Midbrain (tissue), 1 donor: ENCODE results near the gene SPIRE1.
"Not testable (repeated sequence)": the region's sequence is repeated elsewhere in the genome, so short reads cannot be mapped to it uniquely, and the experiment has no call there.

Experiments used
- DNase-seq: peaks from one replicate; lab custom pipeline; 2025; lab: John Stamatoyannopoulos, UW

The SPIRE1 gene

DNA sequence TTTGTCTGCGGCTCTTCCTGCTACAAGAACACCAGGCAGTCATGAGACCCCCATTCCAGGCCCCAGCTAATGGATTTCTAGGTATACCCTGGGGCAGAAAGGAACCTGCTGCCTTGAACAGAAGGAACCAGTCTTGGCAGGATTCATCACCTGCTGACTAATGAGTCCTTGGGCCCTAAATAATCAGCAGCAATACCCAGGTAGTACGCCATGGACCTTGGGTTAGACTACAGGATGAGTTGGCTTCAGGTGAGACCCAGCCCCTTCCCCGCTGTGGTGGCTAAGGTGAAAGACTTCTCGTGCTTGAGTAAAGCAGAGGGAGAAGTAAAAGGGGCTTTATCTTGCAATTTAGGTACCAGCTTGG, 105.0 kb downstream of the SPIRE1 start:
- DNase-seq = no peak

DNA sequence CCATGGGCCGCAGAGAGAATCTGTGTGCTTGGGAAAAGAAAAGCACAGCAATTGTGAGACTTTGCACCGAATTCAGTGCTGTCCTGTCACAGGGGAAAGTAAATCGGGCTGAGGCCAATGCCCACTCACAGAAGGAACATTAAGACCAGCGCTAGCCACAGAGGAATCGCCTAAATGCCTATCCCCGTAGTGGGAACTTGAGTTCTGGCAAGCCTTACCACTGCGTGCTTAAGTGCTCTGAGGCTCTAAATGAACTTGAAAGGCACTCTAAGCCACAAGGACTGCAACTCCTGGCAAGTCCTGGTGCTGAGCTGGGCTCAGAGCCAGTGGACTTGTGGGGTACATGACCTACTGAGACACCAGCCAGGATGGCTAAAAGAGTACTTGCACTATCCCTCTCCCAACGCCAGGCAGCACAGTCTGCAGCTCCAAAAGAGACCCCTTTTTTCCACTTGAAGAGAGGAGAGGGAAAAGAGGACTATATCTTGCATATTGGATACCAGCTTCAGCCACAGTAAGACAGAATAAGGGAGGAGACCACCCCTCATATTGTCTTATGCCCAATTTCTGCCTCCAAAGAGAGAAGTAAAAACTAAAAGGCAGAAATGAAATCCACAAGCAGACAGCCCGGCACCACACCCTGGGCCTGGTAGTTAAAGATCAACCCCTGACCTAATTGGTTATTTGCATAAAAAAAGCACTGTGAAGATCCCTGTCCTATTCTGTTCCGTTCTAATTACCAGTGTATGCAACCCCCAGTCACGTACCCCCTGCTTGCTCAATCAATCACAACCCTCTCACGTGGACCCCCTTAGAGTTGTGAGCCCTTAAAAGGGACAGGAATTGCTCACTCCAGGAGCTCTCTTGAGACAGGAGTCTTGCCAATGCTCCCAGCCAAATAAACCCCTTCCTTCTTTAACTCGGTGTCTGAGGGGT, 105.7 kb downstream of the SPIRE1 start:
- DNase-seq = peak; percentile 62

DNA sequence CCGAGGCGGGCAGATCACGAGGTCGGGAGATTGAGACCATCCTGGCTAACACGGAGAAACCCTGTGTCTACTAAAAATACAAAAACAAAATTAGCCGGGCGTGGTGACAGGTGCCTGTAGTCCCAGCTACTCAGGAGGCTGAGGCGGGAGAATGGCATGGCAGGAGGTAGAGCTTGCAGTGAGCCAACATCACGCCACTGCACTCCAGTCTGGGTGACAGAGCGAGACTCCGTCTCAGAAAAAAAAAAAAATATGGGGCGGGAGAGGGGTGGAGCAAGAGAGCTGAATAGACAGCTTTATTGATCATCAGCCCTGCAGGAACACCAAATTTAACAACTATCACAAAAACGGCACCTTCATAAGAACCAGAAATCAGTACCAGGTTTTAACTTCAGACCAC, 106.4 kb downstream of the SPIRE1 start:
- not testable (repeated sequence) for DNase-seq

DNA sequence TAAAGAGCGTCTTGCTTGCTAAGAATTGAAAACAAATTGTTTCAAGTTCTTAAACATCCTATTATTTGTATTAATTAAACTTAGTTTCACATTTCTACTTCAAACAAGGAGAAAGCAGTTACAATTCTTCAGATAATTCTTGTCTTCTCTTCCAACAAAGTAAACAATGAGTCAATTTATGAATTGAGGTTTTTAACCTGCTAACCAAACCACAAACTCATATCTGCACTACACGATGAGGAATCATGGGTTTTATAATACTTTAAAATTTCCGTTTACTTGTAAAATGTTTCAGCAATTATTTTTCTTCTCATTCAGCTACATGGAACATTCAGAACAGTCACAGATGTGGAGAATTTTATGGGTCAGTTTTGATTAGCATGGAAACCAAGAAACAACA, 114.2 kb downstream of the SPIRE1 start:
- no peak for DNase-seq

DNA sequence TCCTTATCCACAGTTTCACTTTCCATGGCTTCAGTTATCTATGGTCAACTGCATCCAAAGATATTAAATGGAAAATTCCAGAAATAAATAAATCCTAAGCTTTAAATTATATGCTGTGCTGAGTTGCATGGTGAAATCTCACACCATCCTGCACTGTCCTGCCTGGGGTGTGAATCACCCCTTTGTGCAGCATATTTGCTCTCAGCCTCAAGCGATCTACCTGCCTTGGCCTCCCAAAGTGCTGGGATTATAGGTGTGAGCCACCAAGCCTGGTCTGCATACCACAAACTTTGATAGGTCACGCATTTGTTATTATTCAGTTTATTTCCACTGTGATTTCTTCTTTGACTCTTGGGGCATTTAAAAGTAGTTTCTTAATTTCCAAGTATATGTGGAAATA, 117.2 kb downstream of the SPIRE1 start:
- no peak for DNase-seq

DNA sequence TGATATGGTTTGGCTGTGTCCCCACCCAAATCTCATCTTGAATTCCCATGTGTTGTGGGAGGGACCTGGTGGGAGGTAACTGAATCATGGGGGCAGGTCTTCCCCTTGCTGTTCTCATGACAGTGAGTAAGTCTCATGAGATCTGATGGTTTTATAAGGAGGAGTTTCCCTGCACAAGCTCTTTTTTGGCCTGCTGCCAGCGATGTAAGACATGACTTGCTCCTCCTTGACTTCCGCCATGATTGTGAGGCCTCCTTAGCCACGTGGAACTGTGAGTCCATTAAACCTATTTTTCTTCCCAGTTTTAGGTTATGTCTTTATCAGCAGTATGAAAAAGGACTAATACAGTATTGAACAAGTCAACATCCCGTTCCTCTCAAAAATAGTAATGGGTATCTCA, 118.7 kb downstream of the SPIRE1 start:
- DNase-seq = not testable (repeated sequence)

DNA sequence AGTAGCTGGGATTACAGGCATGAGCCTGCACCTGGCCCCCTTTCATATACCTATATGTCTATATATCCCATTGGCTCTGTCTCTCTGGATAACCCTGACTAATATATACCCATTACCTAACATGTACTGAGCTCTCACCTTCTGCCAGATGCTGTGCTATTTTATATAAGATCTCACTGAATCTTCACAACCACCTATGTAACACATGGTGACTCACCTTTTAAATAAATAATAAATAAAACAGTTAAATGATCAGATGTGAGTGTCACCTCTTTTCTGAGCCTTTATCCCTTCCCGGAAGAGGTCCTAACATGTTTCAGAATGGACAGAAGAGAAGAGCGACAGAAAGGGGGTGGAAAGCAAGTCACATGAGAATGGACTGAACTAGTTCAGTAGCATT, 123.1 kb downstream of the SPIRE1 start:
- DNase-seq = no peak

DNA sequence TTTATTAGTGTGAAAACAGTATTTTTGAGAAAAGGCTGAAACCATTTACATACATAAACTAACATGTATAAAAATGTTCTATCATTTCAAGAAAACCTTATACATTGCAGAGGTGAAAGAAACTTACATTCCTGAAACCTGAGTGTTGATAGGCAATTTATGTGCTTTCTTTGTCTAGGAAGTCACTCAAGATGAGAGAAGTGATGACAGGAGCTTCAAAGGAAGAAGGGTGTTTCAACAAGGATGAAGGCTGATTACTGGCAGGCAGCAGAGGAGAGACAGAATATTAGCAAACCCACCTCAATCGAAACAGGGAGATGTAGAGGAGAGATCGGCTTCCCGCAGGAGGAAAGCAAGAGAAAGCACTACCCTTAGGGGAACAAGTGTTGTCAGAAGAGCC, 125.2 kb downstream of the SPIRE1 start:
- no peak for DNase-seq

DNA sequence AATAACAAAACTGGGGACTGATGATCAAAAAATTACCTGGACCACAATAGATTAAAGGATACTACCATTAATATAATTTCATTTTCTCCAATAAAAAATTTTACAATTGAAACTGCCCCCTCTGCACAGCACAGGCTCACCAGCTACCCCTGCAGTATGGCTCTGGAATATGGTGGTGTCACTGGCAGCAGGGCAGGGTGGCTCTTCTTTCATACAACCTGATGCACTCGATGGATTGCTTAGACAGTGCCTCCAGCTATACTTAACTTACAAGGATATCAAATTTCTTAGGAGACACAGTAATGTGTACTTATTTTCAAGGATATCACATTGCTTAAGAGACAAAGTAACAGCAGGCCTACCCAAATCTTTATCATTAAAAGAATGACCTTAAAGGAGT, 126.2 kb downstream of the SPIRE1 start:
- DNase-seq = no peak

DNA sequence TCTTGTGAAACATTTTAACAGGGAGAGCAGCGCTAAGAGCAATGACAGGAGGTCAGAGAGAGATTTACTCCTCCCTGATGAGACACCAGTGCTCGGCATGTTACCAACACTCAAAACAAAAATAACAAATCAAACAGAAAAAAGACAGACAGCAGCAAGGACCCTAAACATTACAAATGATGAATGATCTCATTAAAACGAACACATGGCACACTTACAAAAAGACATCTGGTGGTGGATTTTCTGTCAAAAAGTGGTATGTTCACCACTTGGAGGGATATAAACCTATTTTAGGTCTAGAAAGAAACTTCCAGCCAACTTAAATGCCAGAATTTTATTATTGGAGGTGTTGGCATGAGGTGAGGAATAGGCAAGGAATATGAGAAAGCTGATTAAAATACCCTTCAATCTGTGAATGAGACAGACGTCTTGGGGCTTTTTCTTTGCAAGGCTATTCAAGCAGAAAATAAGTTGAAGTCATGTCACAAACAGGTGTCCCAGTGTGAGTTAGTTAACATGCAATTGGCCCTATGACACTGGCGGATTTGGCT, 137.4 kb downstream of the SPIRE1 start:
- DNase-seq = no peak

DNA sequence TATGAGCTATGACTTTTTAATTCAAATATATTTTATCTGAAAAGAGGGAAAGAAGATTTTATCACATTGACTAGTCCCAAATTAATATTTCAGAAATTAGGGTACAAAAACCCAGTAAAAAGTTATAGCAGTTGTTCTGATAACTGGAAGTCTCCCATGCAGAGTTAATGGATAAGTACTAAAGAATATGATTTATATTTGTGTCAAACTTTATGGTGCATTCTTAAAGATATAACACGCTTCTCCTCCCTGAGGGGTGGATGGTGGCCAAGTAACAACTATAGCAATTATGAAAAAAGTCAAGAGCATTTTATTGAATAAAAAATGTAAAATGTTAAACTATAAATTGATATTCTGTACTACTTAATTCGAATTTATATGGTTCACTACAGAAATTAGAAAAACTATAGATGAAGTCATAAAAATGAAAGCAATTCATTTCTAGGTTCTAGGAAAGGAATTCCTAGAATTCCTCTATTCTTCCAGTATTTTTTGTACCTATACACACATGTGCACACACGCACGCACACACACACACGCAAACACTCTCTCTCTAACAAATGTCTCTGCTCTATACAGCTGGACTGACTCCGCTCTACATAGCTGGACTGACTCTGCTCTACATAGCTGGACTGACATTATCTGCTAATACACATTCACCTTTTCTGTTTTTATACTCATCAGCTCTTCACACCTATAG, 138.9 kb downstream of the SPIRE1 start:
- DNase-seq = no peak

DNA sequence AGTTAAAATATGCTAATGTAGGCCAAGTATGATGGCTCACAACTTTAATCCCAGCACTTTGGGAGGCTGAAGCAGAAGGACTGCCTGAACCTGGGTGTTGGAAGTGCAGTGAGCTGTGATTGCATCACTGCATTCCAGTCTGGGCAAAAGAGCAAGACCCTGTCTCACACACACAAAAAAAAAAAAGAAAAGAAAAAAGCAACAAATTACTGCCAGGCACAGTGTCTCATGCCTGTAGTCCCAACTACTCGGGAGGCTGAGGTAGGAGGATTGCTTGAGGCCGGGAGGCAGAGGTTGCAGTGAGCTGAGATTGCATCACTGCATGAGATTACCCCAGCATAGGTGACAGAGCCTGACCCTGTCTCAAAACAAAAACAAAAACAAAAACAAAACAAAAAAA, 139.6 kb downstream of the SPIRE1 start:
- DNase-seq = no peak

DNA sequence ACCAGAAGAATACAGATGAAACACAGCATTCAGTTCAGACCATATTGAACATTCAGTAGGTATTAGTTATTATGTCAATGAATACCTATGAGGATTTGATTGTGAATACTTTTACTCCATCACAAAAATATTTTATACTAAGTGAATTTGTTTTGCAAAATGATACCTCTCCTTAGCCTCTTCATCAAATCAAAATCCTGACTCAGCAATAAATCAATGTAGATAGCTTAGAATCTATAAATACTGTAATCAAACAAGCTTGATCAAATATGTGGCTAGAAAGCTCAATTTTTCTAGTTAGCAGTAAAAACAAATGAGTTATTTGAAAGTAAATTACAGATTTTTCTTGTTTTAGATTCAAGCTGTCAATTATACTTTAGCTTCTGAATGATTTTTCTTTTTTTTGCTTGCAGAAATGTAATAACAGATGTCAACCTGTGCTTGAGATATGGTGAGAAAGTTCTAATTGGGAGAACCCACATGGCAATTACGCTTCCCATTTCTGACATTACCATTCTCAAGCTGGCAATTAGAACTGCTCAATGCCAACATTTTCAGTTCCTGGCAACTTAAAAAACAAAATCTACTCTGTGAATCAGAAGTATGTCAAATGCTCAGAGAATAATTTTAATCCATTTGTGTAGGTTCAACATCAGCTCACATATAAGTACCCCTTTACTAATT, 140.6 kb downstream of the SPIRE1 start:
- no peak for DNase-seq

DNA sequence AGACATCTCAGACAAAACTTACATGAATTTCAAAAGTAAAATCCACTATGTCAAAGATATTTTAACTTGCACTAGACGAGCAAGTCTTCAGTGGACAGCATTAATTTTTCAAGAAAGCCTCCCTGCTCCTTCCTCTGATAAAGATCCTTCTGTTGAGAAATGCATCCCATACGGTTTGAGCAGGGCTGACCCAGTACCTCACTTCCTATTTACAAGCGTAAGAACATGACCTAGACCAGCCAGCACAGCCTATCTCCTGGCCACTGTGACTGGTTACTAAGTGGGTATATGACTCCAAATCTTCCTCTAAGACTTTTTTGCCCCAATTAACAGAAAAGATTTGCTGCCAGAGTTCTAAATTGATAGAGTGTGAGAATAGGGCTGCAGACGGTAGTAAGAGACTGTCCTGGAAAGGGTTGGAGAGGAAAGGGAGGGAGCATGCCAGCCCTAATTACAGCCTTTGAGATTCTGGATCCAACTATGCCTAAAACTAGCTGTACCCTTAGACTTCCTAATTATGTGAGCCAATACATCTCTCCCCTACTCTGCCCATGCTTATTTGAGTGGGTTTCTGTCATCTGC, 141.8 kb downstream of the SPIRE1 start:
- DNase-seq = no peak

DNA sequence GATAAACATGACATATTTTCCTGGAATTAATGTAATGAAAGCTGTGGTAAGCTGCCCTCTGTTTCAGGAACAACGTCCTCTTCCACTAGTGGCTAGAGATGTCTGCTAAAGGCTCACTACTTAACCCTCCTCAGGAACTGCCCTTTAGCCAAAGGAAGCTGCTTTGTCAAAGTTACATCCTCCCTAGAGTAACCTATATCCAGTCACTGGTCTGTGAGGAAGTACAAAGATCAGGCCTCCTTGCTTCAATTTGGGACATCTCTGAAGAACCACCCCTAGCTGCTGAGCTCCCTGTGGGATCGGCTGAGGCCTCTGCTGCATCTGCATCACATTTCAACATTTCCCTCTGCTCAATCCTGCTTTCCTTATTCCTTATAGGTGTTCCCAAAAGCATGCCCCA, 142.4 kb downstream of the SPIRE1 start:
- DNase-seq = no peak

DNA sequence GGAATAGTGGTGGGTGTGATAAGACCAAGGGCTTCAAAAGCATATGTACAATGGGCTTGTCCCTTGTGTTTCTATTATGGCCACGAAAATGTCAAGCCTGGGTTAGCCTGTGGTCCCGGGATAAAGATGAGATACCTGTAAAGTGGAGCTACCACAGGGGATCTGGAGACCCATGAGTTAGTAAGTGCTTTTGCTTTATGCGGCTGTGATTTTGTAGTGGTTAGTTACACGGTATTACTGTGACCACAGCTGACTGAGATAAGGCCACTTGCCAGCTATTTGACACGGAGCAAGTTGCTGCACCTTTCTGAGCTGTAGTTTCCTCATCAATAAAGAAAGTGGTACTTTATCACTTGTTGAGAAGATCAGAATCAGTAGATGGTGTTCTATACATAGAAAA, 150.9 kb downstream of the SPIRE1 start:
- no peak for DNase-seq

DNA sequence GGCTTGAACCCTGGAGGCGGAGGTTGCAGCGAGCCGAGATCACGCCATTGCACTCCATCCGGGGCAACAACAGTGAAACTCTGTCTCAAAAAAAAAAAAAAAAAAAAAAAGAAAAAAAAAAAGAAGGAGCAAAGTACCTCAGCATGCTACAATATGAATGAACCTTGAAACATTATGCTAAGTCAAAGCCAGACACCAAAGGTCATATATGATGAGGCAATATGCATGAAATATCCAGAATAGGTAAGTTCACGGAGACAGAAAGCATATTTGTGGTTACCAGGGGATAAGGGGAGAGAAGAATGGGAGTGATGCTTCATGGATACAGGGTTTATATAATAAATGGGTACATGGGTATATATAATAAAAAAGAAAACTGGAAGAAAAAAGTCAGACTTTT, 156.9 kb downstream of the SPIRE1 start:
- DNase-seq = no peak

DNA sequence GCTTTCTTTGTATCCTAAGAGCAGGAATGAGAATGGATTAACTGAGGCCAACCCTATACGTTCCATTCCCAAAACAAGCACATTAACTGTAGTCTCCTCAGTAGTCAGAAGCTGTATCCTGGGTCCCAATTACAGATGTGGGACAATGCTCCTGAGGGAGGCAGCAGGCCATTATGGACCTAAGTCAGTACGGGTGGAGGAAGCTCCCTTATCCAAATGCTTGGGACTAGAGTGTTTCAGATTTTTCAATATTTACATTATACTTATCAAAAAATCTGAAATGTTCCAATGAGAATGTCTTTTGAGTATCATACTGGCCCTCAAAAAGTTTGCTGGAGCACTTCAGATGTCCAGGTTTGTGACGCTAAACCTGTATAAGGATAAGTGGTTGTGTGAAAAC, 160.1 kb downstream of the SPIRE1 start:
- DNase-seq = no peak

DNA sequence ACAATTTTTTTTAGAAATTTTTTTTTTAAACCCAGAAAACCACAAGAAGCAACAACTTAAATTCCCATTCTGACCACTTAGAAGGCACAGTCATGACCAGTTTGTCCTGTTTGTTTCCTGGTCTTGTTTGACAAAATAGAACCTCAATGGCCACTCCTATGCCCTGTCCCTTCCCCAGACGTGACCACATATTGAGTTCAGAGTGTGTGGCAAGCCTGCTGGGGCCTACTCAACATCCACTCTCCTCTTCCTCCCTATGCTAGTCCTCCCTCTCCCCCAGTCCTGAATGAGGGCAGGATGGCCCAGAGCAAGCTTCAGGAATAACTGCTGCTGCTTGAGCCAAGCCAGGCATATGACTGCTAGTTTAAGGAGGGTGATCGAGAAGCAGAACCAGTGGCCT, 160.6 kb downstream of the SPIRE1 start:
- DNase-seq = no peak

DNA sequence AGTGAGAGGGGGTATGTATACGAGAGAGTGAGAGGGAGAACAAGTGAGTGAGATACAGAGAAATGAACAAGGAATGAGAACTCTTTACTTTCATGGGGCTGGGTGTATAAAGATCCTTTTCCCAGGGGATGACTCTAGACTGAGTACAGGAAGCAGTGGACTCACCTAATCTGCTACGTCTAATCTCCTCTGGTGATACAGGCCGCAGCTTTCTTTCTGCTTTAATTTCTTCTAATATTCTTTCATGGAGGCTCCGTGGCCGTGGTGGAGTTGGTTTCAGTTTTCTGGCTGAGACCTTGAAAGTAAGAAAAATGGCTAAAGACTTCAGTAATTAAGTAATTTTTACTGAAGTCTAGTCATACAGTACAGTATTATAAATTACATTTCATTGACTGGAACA, 165.0 kb downstream of the SPIRE1 start:
- DNase-seq = no peak

DNA sequence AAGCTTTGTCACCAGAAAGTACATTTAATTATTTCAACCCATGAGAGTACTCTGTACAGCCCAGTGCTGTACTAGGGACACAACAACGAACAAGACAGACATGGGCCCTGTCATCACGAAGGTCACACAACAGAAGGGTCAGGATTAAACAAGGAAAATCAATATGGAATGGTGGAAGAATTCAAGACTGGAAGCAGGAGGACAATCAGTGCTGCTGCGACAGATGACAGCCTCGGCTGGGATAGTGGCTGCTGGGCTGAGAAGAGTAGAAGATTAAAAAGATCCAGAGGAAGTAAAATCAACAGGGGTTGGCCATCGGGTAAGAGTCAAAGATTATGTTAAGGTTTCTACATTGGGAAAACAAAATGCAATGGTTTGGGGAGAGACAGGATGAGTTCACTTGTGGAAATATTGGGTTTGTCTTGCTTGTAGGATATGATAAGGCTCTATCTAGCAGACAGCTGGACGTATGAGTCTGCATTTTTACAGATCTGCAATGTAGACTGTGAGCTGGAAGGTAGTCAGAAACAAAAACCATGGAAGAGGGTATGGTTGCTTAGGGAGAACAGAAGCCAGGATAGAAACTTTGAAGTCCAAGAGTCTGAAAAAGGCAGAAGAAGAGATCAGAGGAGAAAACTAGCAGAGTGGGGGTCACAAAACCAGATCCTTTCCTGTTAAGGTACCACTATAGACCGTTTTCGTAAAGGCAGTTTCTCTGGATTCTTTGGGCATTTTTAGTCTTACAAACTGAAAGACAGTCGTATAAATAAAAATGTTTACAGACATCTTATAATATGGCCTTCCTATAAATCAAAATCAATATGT, 166.1 kb downstream of the SPIRE1 start:
- no peak for DNase-seq
